ENCODE measurements around the gene PCNX1. TPM values are rescaled to one million over a fixed set of nuclear protein-coding genes. Genes with fewer than 3 reads are reported as not detected.

Gene PCNX1
- total and polyA plus RNA-seq, 2 donors (not counting 1 experiment from before 2014, with no cell fraction given): 35.7 to 69.4 TPM

- Histone ChIP-seq H3K36me3 (ENCODE audit: control insufficient read depth, insufficient read depth, low read length) (no peaks in the 10 kb centered on the region), H3K27ac (ENCODE audit: insufficient read depth, low read length) (no peak overlapping the region), H2AFZ (ENCODE audit: low read length) (no peak overlapping the region), H3K4me2 (ENCODE audit: extremely low read depth, insufficient read depth, low read length) (no peak overlapping the region), H3K4me3 (replicated peaks in 1 of 4; ENCODE audit: control extremely low read depth in 1 of 4, insufficient read depth in 1 of 4, low read depth in 3 of 4, low read length in 4 of 4) (no peak overlapping the region), H3K27me3 (ENCODE audit: control insufficient read depth, insufficient read depth, low read length) (no peaks in the 10 kb centered on the region), H4K20me1 (ENCODE audit: control insufficient read depth, extremely low read depth, insufficient read depth, low read length) (no peaks in the 10 kb centered on the region), H3K9ac (ENCODE audit: insufficient read depth, low read length) (no peak overlapping the region), H3K4me1 (ENCODE audit: control insufficient read depth, extremely low read depth, insufficient read depth, low read length) (no peaks in the 10 kb centered on the region), H3K79me2 (ENCODE audit: control insufficient read depth, insufficient read depth, low read length) (no peaks in the 10 kb centered on the region), H3K9me3 (ENCODE audit: control insufficient read depth, insufficient read depth, low read depth, low read length) (no peaks in the 10 kb centered on the region)
- TF ChIP-seq, protein P1, sequence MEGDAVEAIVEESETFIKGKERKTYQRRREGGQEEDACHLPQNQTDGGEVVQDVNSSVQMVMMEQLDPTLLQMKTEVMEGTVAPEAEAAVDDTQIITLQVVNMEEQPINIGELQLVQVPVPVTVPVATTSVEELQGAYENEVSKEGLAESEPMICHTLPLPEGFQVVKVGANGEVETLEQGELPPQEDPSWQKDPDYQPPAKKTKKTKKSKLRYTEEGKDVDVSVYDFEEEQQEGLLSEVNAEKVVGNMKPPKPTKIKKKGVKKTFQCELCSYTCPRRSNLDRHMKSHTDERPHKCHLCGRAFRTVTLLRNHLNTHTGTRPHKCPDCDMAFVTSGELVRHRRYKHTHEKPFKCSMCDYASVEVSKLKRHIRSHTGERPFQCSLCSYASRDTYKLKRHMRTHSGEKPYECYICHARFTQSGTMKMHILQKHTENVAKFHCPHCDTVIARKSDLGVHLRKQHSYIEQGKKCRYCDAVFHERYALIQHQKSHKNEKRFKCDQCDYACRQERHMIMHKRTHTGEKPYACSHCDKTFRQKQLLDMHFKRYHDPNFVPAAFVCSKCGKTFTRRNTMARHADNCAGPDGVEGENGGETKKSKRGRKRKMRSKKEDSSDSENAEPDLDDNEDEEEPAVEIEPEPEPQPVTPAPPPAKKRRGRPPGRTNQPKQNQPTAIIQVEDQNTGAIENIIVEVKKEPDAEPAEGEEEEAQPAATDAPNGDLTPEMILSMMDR (conservative IDR thresholded peaks at IDR 0.05 in 1 of 2, IDR thresholded peaks at IDR 0.05 in 1 of 2; ENCODE audit: low read depth in 1 of 2, low read length in 2 of 2): no peak
- no peak for TF ChIP-seq EZH2 (IDR thresholded peaks at IDR 0.05; ENCODE audit: low read length, missing control alignments)
- no peak for DNase-seq (ENCODE audit: low read depth in 2 of 2)
Measured at GRCh38 chr14:71163050-71163841, 256.0 kb downstream of the PCNX1 start.

DNA sequence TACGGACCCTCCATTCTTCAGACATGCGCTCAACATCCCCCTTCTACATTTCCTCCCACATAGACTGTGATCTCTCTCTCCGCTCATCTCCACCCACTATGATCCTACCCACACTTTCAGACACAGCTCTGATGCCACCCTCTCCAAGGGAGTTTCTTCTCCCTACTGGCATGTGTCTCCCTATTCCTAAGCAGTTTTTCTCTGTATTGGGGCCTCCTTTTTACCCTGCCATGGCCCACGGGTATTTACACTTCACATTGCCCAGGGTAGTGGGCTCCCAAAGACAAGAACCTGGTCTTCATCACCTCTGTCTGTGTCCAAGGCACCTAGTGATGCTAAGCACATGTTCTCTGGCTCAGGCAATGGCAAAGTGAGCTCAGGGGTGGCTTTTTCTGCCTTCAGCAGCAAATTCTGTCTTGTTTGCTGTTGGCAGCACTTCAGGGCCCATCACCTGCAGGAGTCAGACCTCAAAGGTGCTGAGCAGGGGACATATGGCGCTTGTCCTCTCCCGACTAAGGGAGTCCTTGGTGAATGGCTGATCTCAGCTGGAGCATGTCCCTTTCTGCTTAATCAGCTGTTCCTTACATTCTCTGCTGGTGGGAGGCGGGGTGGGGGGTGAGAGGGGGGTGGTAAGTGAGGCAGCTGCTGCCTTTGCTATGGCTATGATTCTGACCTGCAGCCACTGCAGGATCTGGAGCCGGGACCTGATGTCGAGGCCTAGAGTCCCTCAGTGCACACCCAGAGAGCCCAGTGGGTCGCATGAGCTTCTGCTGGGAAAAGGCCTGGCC is 256.8 kb downstream of the PCNX1 start:
- no peak overlapping the region for H3K27ac ChIP-seq (ENCODE audit: insufficient read depth, low read length)
- H3K4me1 ChIP-seq (ENCODE audit: control insufficient read depth, extremely low read depth, insufficient read depth, low read length): no peaks in the 10 kb centered on the region
- no peaks in the 10 kb centered on the region for H3K79me2 ChIP-seq (ENCODE audit: control insufficient read depth, insufficient read depth, low read length)
- H3K36me3 ChIP-seq (ENCODE audit: control insufficient read depth, insufficient read depth, low read length): no peaks in the 10 kb centered on the region
- TF ChIP-seq, protein P1 (conservative IDR thresholded peaks at IDR 0.05 in 1 of 2, IDR thresholded peaks at IDR 0.05 in 1 of 2; ENCODE audit: low read depth in 1 of 2, low read length in 2 of 2): no peak
- TF ChIP-seq EZH2 (IDR thresholded peaks at IDR 0.05; ENCODE audit: low read length, missing control alignments): no peak
- H3K9ac ChIP-seq (ENCODE audit: insufficient read depth, low read length): no peak overlapping the region
- no peak for DNase-seq (ENCODE audit: low read depth in 2 of 2)
- no peak overlapping the region for H3K4me3 ChIP-seq (replicated peaks in 1 of 4; ENCODE audit: control extremely low read depth in 1 of 4, insufficient read depth in 1 of 4, low read depth in 3 of 4, low read length in 4 of 4)
- H4K20me1 ChIP-seq (ENCODE audit: control insufficient read depth, extremely low read depth, insufficient read depth, low read length): no peaks in the 10 kb centered on the region
- no peaks in the 10 kb centered on the region for H3K9me3 ChIP-seq (ENCODE audit: control insufficient read depth, insufficient read depth, low read depth, low read length)
- no peak overlapping the region for H2AFZ ChIP-seq (ENCODE audit: low read length)
- no peaks in the 10 kb centered on the region for H3K27me3 ChIP-seq (ENCODE audit: control insufficient read depth, insufficient read depth, low read length)
- no peak overlapping the region for H3K4me2 ChIP-seq (ENCODE audit: extremely low read depth, insufficient read depth, low read length)

Other genes starting within 250 kb of the PCNX1 start
- gene MAP3K9, start 97.9 kb upstream of the PCNX1 start, total RNA-seq: under 0.01 and 0.17 TPM in 2 replicates
- 0.23 and 0.27 TPM in 2 replicates for gene MAP3K9, start 97.9 kb upstream of the PCNX1 start, polyA plus RNA-seq